ENCODE results near the gene FBXL17.

FBXL17 gene

DNA sequence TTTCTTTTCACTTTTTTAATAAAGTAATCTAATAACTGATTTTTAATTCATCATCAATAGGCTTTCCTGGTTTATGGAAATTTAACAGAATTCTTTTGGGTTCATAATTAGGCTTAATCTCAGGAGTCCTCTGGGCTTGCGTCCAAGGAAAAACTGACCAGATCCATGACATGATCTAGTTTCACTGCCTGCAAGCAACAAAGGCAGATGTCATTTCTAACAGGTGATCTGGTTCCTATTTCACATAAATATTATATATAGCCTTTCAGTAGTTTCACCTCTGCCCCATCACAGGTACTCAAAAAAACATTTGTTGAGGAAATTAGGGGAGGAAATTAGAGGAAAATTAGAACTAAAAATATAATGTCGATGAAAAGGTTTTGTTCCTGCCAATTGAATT lies 126.4 kb downstream of the FBXL17 start:
- TF ChIP-seq, protein P1, sequence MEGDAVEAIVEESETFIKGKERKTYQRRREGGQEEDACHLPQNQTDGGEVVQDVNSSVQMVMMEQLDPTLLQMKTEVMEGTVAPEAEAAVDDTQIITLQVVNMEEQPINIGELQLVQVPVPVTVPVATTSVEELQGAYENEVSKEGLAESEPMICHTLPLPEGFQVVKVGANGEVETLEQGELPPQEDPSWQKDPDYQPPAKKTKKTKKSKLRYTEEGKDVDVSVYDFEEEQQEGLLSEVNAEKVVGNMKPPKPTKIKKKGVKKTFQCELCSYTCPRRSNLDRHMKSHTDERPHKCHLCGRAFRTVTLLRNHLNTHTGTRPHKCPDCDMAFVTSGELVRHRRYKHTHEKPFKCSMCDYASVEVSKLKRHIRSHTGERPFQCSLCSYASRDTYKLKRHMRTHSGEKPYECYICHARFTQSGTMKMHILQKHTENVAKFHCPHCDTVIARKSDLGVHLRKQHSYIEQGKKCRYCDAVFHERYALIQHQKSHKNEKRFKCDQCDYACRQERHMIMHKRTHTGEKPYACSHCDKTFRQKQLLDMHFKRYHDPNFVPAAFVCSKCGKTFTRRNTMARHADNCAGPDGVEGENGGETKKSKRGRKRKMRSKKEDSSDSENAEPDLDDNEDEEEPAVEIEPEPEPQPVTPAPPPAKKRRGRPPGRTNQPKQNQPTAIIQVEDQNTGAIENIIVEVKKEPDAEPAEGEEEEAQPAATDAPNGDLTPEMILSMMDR (IDR thresholded peaks at IDR 0.05; ENCODE audit: low read depth, low read length, missing control alignments) = no peak
- no peak overlapping the region for H3K4me3 ChIP-seq (ENCODE audit: low read depth, low read length)
- DNase-seq (ENCODE audit: low read depth) = no peak

DNA sequence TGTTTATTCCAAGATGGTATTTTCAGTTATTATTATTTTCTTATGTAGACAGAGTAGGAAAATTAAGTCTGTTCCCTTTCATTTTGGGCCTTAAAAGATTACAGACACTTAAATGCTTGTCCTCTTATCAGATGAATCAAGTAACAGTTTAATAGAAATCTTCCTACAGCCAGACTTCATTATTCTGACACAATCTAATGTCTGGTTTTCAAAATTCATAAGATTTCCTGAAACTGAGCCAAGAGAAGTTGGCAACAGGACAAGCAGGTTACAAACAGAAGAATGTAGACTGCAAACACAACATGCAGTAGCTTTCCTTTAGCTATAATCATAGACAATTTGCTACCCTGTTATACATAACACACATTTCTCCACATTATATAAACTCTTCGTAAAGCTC lies 130.5 kb downstream of the FBXL17 start:
- H3K4me3 ChIP-seq (ENCODE audit: low read depth, low read length) = no peak overlapping the region
- TF ChIP-seq, protein P1 (IDR thresholded peaks at IDR 0.05; ENCODE audit: low read depth, low read length, missing control alignments) = no peak
- DNase-seq (ENCODE audit: low read depth) = no peak

DNA sequence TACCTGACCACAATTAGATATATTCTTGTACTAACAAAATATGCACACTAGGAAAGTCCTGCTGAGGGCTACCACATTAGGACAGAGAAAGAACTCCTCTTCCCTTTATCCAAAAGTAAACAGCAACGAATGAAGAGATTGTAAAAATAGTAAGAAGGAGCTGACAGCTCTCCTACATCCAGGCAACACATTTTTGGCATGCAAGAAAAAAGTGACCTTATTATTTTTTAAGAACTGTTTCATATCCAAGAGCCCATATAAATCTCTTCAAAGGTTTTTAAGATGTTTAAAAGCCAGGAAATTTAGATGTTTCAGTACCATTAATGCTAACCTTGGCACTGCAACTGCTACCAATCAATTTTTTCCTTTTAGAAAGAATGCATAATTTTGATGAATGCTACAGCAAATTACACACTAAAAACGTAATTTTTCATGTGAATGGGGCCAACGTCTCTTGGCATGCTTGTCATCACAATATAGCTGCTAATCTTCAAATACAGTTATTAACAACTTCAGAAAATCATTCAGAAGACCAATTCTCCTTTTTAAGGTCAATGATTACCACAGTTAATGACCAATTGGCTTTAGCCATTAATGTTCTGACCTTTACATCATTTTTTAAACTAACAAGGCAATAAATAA lies 132.0 kb downstream of the FBXL17 start:
- TF ChIP-seq, protein P1 (IDR thresholded peaks at IDR 0.05; ENCODE audit: low read depth, low read length, missing control alignments) = no peak
- H3K4me3 ChIP-seq (ENCODE audit: low read depth, low read length) = no peak overlapping the region
- no peak for DNase-seq (ENCODE audit: low read depth)

DNA sequence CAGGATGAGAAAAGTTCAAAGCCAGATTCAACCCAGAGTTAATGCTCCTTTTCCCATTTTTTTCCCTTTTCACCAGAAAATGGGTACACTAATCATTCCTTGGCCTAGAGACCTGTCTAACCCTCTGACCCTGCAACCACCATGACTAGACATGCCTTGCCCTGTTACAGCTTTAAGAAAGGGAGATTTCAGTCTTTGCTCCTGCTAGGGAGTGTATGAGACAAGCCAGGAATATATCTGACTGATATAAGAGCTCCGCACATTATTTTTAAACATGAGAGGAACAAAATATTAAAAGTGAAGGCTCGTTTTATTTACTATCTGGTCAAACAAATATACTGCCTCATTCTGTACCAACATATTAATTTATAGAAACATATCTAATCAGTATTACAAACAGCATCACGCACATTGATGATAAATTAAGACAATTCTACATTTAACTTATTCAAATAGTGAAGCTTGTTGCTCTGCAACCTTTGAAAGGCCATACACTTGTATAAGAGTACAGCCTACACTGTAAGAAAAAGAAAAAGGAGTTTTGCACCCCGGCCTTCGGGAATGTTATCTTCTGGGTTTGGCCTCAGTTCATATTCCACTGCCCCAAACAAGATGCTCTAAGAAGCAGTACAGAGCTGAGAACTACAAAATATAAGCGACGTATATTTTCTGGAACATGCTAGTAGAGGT lies 132.7 kb downstream of the FBXL17 start:
- TF ChIP-seq, protein P1 (IDR thresholded peaks at IDR 0.05; ENCODE audit: low read depth, low read length, missing control alignments) = no peak
- no peak overlapping the region for H3K4me3 ChIP-seq (ENCODE audit: low read depth, low read length)
- DNase-seq (ENCODE audit: low read depth) = no peak

DNA sequence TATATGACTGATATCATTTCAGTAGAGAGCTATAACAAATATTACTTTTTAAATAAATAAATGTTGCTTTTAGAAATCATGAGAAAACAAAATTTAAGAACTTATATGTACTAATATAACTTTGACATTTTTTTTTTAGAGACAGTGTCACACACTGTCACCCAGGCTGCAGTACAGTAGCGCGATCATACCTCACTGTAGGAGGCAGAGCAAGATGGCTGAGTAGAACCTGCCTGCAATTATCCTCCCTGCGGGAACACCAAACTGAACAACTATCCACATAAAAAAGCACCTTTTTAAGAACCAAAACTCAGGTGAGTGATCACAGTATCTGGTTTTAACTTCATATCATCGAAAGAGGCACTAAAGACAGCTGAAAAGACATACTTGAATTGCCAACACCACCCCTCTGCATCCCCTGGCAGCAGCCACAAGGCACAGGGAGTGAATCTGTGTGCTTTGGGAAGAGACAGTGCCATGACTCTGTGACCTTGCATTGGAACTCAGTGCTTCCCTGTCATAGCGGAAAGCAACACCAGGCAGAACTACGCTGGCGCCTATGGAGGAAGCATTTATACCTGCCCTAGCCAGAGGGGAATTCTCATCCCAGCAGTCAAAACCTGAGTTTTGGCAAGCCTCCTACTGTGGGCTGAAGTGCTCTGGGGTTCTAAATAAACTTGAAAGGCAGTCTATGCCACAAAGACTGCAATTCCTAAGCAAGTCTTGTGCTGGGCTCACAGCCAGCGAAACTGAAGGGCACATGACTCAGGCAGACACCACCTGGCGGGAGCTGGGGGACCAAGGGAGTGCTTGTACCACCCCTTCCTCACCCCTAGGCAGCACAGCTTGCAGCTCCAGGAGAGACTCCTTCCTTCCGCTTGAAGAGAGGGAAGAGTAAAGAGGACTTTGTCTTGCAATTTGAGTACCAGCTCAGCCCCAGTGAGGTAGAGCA lies 142.7 kb downstream of the FBXL17 start:
- TF ChIP-seq, protein P1 (IDR thresholded peaks at IDR 0.05; ENCODE audit: low read depth, low read length, missing control alignments) = no peak
- H3K4me3 ChIP-seq (ENCODE audit: low read depth, low read length) = no peak overlapping the region
- DNase-seq (ENCODE audit: low read depth) = no peak

DNA sequence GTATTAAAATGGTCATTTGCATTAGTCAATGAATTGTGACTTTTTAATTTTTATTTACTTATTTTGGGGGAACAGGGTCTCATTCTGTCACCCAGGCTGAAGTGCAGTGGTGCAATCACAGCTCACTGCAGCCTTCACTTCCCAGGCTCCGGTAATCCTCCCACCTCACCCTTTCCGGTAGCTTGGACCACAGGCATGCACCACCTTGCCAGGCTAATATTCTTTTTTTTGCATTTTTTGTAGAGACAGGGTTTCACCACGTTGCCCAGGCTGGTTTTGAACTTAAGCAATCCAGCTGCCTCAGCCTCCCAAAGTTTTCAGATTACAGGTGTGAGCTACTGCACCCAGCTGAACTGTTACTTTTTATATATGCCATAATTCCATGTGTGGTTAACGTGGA lies 143.4 kb downstream of the FBXL17 start:
- TF ChIP-seq, protein P1 (IDR thresholded peaks at IDR 0.05; ENCODE audit: low read depth, low read length, missing control alignments) = no peak
- no peak for DNase-seq (ENCODE audit: low read depth)
- H3K4me3 ChIP-seq (ENCODE audit: low read depth, low read length) = no peak overlapping the region

All from GM12864 (cell line).